Neural progenitor cell (in vitro differentiated cells): ENCODE data around the gene LIPT2. TPM values are rescaled to one million over a fixed set of nuclear protein-coding genes. Genes with fewer than 3 reads are reported as not detected.

Source experiments
- DNase-seq: peaks from one replicate; pipeline ENCODE4 v3.0.0-alpha.2; 2016; ENCODE audit warnings: low spot score
- H2AFZ ChIP-seq: fragments of 200-600 bp; sonication (generic); replicated peaks from 2 replicates; pipeline ENCODE4 v1.6.1; 2016; ENCODE audit warnings: antibody characterized with exemption
- H3F3A ChIP-seq: fragments of 200-600 bp; sonication (generic); 2 replicates; pipeline ENCODE4 v1.6.1; 2016; ENCODE audit warnings: antibody characterized with exemption, low read depth
- H3K27ac ChIP-seq: fragments of 200-600 bp; sonication (generic); 2 replicates; pipeline ENCODE4 v1.5.1; 2016; ENCODE audit warnings: mild to moderate bottlenecking
- H3K27me3 ChIP-seq: fragments of 200-600 bp; sonication (generic); 2 replicates; pipeline ENCODE4 v1.6.1; 2016; ENCODE audit warnings: mild to moderate bottlenecking, moderate library complexity
- H3K36me3 ChIP-seq: fragments of 200-600 bp; sonication (generic); 2 replicates; pipeline ENCODE4 v1.5.1; 2016
- H3K4me1 ChIP-seq: fragments of 200-600 bp; sonication (generic); 2 replicates; pipeline ENCODE4 v1.6.1; 2016; ENCODE audit warnings: mixed run types
- H3K4me2 ChIP-seq: fragments of 200-600 bp; sonication (generic); 2 replicates; pipeline ENCODE4 v1.6.1; 2016
- H3K4me3 ChIP-seq: fragments of 200-600 bp; sonication (generic); 2 replicates; pipeline ENCODE4 v1.5.1; 2016
- H3K79me2 ChIP-seq: fragments of 200-600 bp; sonication (generic); 2 replicates; pipeline ENCODE4 v1.6.1; 2016; ENCODE audit warnings: low read depth
- H3K9ac ChIP-seq: fragments of 200-600 bp; sonication (generic); 2 replicates; pipeline ENCODE4 v1.6.1; 2016
- H3K9me3 ChIP-seq: fragments of 200-600 bp; sonication (generic); 2 replicates; pipeline ENCODE4 v1.5.1; 2016; ENCODE audit warnings: low read depth
- H4K20me1 ChIP-seq: fragments of 200-600 bp; sonication (generic); 2 replicates; pipeline ENCODE4 v1.6.1; 2016; ENCODE audit warnings: low read depth
- H3K27ac Mint-ChIP-seq: 3 replicates; pipeline ENCODE4 v1.8.0; 2021; ENCODE audit warnings: mixed read lengths
- H3K27me3 Mint-ChIP-seq: 2 replicates; pipeline ENCODE4 v1.8.0; 2022; ENCODE audit warnings: low read depth, mild to moderate bottlenecking, inconsistent platforms, moderate library complexity, mixed read lengths; ENCODE audit not compliant: insufficient read depth
- H3K36me3 Mint-ChIP-seq: 3 replicates; pipeline ENCODE4 v1.8.0; 2021; ENCODE audit warnings: mixed read lengths
- H3K4me1 Mint-ChIP-seq: 3 replicates; pipeline ENCODE4 v1.8.0; 2021; ENCODE audit warnings: mixed read lengths
- H3K4me3 Mint-ChIP-seq: 3 replicates; pipeline ENCODE4 v1.8.0; 2021; ENCODE audit warnings: mild to moderate bottlenecking, moderate library complexity, mixed read lengths
- H3K9me3 Mint-ChIP-seq: 3 replicates; pipeline ENCODE4 v1.8.0; 2020; ENCODE audit warnings: mixed read lengths
- CTCF ChIP-seq: fragments of 200-600 bp; sonication (generic); IDR thresholded peaks from 2 replicates; pipeline ENCODE4 v1.5.1; 2017; ENCODE audit warnings: antibody characterized with exemption, mild to moderate bottlenecking
- EZH2 ChIP-seq: fragments of 200-600 bp; sonication (generic); IDR thresholded peaks from 2 replicates; pipeline ENCODE4 v1.6.1; 2017; ENCODE audit warnings: antibody characterized with exemption, mild to moderate bottlenecking, moderate library complexity
- EZH2phosphoT487 ChIP-seq: fragments of 200-600 bp; sonication (generic); IDR thresholded peaks from 2 replicates; pipeline ENCODE4 v1.6.1; 2017; ENCODE audit warnings: antibody characterized with exemption
- total RNA-seq: library from RNA; depleted of rRNA; stranded (reverse); fragments of >200 nt; gene quantifications from 2 replicates; pipeline ENCODE4 v1.2.3, GENCODE V29; 2015; ENCODE audit warnings: low replicate concordance

Gene LIPT2
- total RNA-seq, 1 donor from 2014 or later: 16.9 TPM

GRCh38 chr11:74470526-74470925, 23.0 kb downstream of the LIPT2 start:
- H3K4me2 ChIP-seq: no peak overlapping the region
- H3K27me3 ChIP-seq: peaks cover 27% of the 10 kb centered on the region
- H3K9ac ChIP-seq: no peak overlapping the region

GRCh38 chr11:74468936-74469335, 24.6 kb downstream of the LIPT2 start:
- H3K79me2 ChIP-seq: no peaks in the 10 kb centered on the region
- Mint-ChIP-seq H3K9me3 (no peaks in the 10 kb centered on the region), H3K27me3 (peaks cover 2% of the 10 kb centered on the region), H3K36me3 (no peaks in the 10 kb centered on the region), H3K4me3 (no peak overlapping the region), H3K4me1 (peaks cover 13% of the 10 kb centered on the region), H3K27ac (no peak overlapping the region)
- no peak for DNase-seq
- no peaks in the 10 kb centered on the region for H3K36me3 ChIP-seq
- no peaks in the 10 kb centered on the region for H3K9me3 ChIP-seq
- H3K27me3 ChIP-seq: peaks cover 27% of the 10 kb centered on the region
- H4K20me1 ChIP-seq: no peaks in the 10 kb centered on the region
- H3K4me1 ChIP-seq: peaks cover 15% of the 10 kb centered on the region
- no peak overlapping the region for H2AFZ ChIP-seq
- H3K4me2 ChIP-seq: no peak overlapping the region
- H3K9ac ChIP-seq: no peak overlapping the region
- no peaks in the 10 kb centered on the region for H3F3A ChIP-seq
- no peak for TF ChIP-seq EZH2phosphoT487
- TF ChIP-seq EZH2: no peak
- no peak for TF ChIP-seq CTCF
- no peak overlapping the region for H3K4me3 ChIP-seq
- H3K27ac ChIP-seq: no peak overlapping the region

More at GRCh38 chr11:74470526-74470925, 23.0 kb downstream of the LIPT2 start:
- Histone ChIP-seq H3K36me3 (no peaks in the 10 kb centered on the region), H3K4me3 (no peak overlapping the region), H3K79me2 (no peaks in the 10 kb centered on the region), H3F3A (no peaks in the 10 kb centered on the region), H4K20me1 (no peaks in the 10 kb centered on the region), H2AFZ (no peak overlapping the region), H3K9me3 (no peaks in the 10 kb centered on the region), H3K4me1 (peaks cover 15% of the 10 kb centered on the region), H3K27ac (no peak overlapping the region)
- Mint-ChIP-seq H3K27ac (peak overlapping the region; percentile 72), H3K4me1 (peaks cover 13% of the 10 kb centered on the region), H3K36me3 (no peaks in the 10 kb centered on the region), H3K27me3 (peaks cover 2% of the 10 kb centered on the region), H3K9me3 (no peaks in the 10 kb centered on the region), H3K4me3 (no peak overlapping the region)
- DNase-seq: no peak
- TF ChIP-seq EZH2: no peak
- TF ChIP-seq CTCF: no peak
- no peak for TF ChIP-seq EZH2phosphoT487

GRCh38 chr11:74468521-74468920, 25.0 kb downstream of the LIPT2 start:
- no peak for TF ChIP-seq EZH2phosphoT487
- TF ChIP-seq CTCF: no peak
- TF ChIP-seq EZH2: no peak
- Histone ChIP-seq H3K79me2 (no peaks in the 10 kb centered on the region), H3K4me3 (no peak overlapping the region), H3K27me3 (peaks cover 27% of the 10 kb centered on the region), H3K9ac (no peak overlapping the region), H2AFZ (no peak overlapping the region), H3K36me3 (no peaks in the 10 kb centered on the region), H3K4me2 (no peak overlapping the region), H4K20me1 (no peaks in the 10 kb centered on the region), H3K27ac (no peak overlapping the region), H3K9me3 (no peaks in the 10 kb centered on the region), H3K4me1 (peaks cover 15% of the 10 kb centered on the region), H3F3A (no peaks in the 10 kb centered on the region)
- Mint-ChIP-seq H3K36me3 (no peaks in the 10 kb centered on the region), H3K4me3 (no peak overlapping the region), H3K4me1 (peaks cover 13% of the 10 kb centered on the region), H3K9me3 (no peaks in the 10 kb centered on the region), H3K27ac (peak overlapping the region; percentile 84), H3K27me3 (peaks cover 2% of the 10 kb centered on the region)
- DNase-seq: no peak
